ENCODE measurements around the gene ATP5PB. TPM values are rescaled to one million over a fixed set of nuclear protein-coding genes. Genes with fewer than 3 reads are reported as not detected.

The ATP5PB gene
- total RNA-seq, 1 donor from 2014 or later: 123 TPM

GRCh38 chr1:111506561-111506960 lies 57.3 kb downstream of the ATP5PB start:
- DNase-seq (ENCODE audit: low read depth in 2 of 2): no peak

DNA sequence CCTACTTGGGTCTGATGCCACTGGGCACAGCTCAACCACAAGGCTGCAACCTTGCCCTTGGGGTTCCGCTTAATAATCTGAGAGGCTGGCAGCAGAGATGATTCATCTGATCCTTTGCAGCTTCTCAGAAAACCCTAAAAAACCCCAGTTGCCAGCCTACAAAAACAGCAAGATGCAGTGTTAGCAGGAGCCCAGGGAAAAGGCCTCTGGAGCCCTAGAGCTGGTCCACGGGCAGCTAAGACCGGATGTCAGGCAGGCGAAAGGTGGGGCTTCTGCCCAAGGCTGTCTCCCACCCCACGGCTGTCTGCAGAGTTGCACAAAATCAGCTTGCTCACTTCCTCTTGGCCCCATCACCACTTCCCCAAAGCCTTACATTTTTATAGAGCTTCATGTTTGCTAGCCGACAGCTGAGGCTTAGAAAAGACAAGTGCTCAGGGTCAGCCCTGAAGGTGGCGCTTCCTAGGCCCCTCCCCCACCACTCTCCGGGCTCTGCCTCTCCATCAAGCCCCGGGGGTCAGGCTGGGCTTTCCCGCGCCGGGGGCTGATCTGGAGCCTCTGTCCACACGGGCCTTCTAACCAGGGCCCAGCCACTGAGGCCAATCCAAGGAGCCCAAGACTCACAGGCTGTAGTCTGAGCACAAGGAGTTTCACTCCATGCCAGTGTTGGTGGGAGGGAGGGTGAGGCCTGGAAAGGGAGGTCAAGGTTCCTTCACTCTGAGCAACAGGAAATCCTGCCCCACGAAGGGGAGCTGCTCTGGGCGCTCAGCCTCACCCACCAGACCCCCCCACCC lies 58.3 kb downstream of the ATP5PB start:
- peak in 1 of 2 donors; percentile 80 for DNase-seq (ENCODE audit: low read depth in 2 of 2)

GRCh38 chr1:111509997-111510375 lies 60.7 kb downstream of the ATP5PB start:
- peak; percentile 23 to 70 for DNase-seq (ENCODE audit: low read depth in 2 of 2)

- no peak for DNase-seq (ENCODE audit: low read depth in 2 of 2)
These were observed 62.1 kb downstream of the ATP5PB start for GRCh38 chr1:111511370-111511769.

Other genes starting within 250 kb of the ATP5PB start
- 0.65 and 1.4 TPM in 2 replicates for gene DENND2D, start 248.8 kb upstream of the ATP5PB start, total RNA-seq
- not detected in 2 replicates for gene CHI3L2, start 221.8 kb upstream of the ATP5PB start, total RNA-seq
- not detected in 2 replicates for gene CHIA, start 158.6 kb upstream of the ATP5PB start, total RNA-seq
- 0.65 and 1.2 TPM in 2 replicates for gene OVGP1, start 21.7 kb upstream of the ATP5PB start, total RNA-seq
- gene WDR77, start 208 bp upstream of the ATP5PB start, total RNA-seq: 29.8 and 34.0 TPM in 2 replicates
- gene C1orf162, start 24.5 kb downstream of the ATP5PB start, total RNA-seq: under 0.01 TPM in 2 replicates
- gene ADORA3, start 54.2 kb downstream of the ATP5PB start, total RNA-seq: not detected in 2 replicates
- gene TMIGD3, start 54.2 kb downstream of the ATP5PB start, total RNA-seq: not detected in 2 replicates
- gene RAP1A, start 170.3 kb downstream of the ATP5PB start, total RNA-seq: 9.6 and 13.5 TPM in 2 replicates